BLaER1 treated with 17β-estradiol and CSF1 and Interleukin-3, amounts not matched to agents 10 nM and 100 nM (cell line): ENCODE data around the gene INPP4A.
A peak's percentile ranks its signal among the peaks of the same experiment; 100 is the strongest.

Experiments used
- H3K27ac ChIP-seq, 11 experiments: shearing (Covaris generic); formaldehyde crosslinking; 2 replicates each; pipeline ENCODE4 v1.8.1; 2022
- H3K27me3 ChIP-seq, 11 experiments: shearing (Covaris generic); formaldehyde crosslinking; 2 replicates each; pipeline ENCODE4 v1.8.1; 2022
- H3K36me3 ChIP-seq, 11 experiments: shearing (Covaris generic); formaldehyde crosslinking; 2 replicates each; pipeline ENCODE4 v1.8.1; 2022
- H3K4me1 ChIP-seq, 10 experiments: shearing (Covaris generic); formaldehyde crosslinking; 2 replicates each; pipeline ENCODE4 v1.8.1; 2022
- H3K4me2 ChIP-seq, 11 experiments: shearing (Covaris generic); formaldehyde crosslinking; 2 replicates each; pipeline ENCODE4 v1.8.1; 2022
- H3K4me3 ChIP-seq, 10 experiments: shearing (Covaris generic); formaldehyde crosslinking; 2 replicates each; pipeline ENCODE4 v1.8.1; 2022
- H3K9ac ChIP-seq, 11 experiments: shearing (Covaris generic); formaldehyde crosslinking; 2 replicates each; pipeline ENCODE4 v1.8.1; 2022
- H3K9me3 ChIP-seq, 11 experiments: shearing (Covaris generic); formaldehyde crosslinking; replicated peaks in 1 of 11; 2 replicates each; pipeline ENCODE4 v1.8.1; 2022
- H4K20me1 ChIP-seq, 11 experiments: shearing (Covaris generic); formaldehyde crosslinking; 2 replicates each; pipeline ENCODE4 v1.8.1; 2022
- Cebpa-rat ChIP-seq, 11 experiments: shearing (Covaris generic); IDR thresholded peaks; 2 replicates each; pipeline ENCODE4 v1.8.1; 2022

Gene INPP4A

GRCh38 chr2:98632351-98632750 lies 187.7 kb downstream of the INPP4A start:
- Histone ChIP-seq H3K9me3 (peaks cover 0 to 8% (median 0%) of the 10 kb centered on the region in 11 experiments; a peak in 1 of 22 replicates), H3K4me1 (peaks cover 0 to 7% (median 0%) of the 10 kb centered on the region in 10 experiments; a peak in 2 of 20 replicates), H4K20me1 (peaks cover 0 to 63% (median 0%) of the 10 kb centered on the region in 11 experiments; a peak in 3 of 22 replicates), H3K36me3 (peaks cover 0 to 99% (median 48%) of the 10 kb centered on the region in 11 experiments; a peak in 18 of 22 replicates), H3K4me3 (no peak overlapping the region), H3K4me2 (no peak overlapping the region), H3K27ac (no peak overlapping the region), H3K9ac (no peak overlapping the region), H3K27me3 (no peaks in the 10 kb centered on the region)
- TF ChIP-seq Cebpa-rat (IDR thresholded peaks at IDR 0.05) = no peak

- Histone ChIP-seq H3K27ac (no peak overlapping the region), H3K27me3 (no peaks in the 10 kb centered on the region), H3K9ac (no peak overlapping the region), H3K4me2 (no peak overlapping the region), H4K20me1 (peaks cover 0 to 75% (median 0%) of the 10 kb centered on the region in 11 experiments; a peak in 3 of 22 replicates), H3K36me3 (peaks cover 7 to 100% (median 58%) of the 10 kb centered on the region in 11 experiments; a peak in 18 of 22 replicates), H3K9me3 (0 out of 22 replicates have a peak, but pooled peaks cover 0 to 8% (median 0%) of the 10 kb centered on the region in 11 experiments), H3K4me1 (peaks cover 0 to 4% (median 0%) of the 10 kb centered on the region in 10 experiments; a peak in 1 of 20 replicates), H3K4me3 (no peak overlapping the region)
- no peak for TF ChIP-seq Cebpa-rat (IDR thresholded peaks at IDR 0.05)
These were observed 189.9 kb downstream of the INPP4A start for GRCh38 chr2:98634406-98635092.

GRCh38 chr2:98637401-98638147 lies 192.9 kb downstream of the INPP4A start:
- H3K27me3 ChIP-seq = no peaks in the 10 kb centered on the region
- H3K4me2 ChIP-seq = 0 out of 22 replicates have a peak overlapping the region, but pooled peaks of 1 of the 11 experiments have one; percentile 4
- peaks cover 5 to 99% (median 56%) of the 10 kb centered on the region in 11 experiments; a peak in 18 of 22 replicates for H3K36me3 ChIP-seq
- H3K9ac ChIP-seq = no peak overlapping the region
- peaks cover 0 to 77% (median 0%) of the 10 kb centered on the region in 11 experiments; a peak in 3 of 22 replicates for H4K20me1 ChIP-seq
- H3K9me3 ChIP-seq = peaks cover 0 to 4% (median 0%) of the 10 kb centered on the region in 11 experiments; a peak in 1 of 22 replicates
- no peak overlapping the region for H3K27ac ChIP-seq
- H3K4me3 ChIP-seq = no peak overlapping the region
- H3K4me1 ChIP-seq = peaks cover 0 to 4% (median 0%) of the 10 kb centered on the region in 10 experiments; a peak in 1 of 20 replicates
- TF ChIP-seq Cebpa-rat (IDR thresholded peaks at IDR 0.05) = no peak

- TF ChIP-seq Cebpa-rat (IDR thresholded peaks at IDR 0.05) = no peak
- Histone ChIP-seq H3K9me3 (peaks cover 0 to 4% (median 0%) of the 10 kb centered on the region in 11 experiments; a peak in 1 of 22 replicates), H3K36me3 (peaks cover 0 to 100% (median 45%) of the 10 kb centered on the region in 11 experiments; a peak in 17 of 22 replicates), H3K4me2 (no peak overlapping the region), H3K4me1 (peaks cover 0 to 6% (median 4%) of the 10 kb centered on the region in 10 experiments; a peak in 12 of 20 replicates), H4K20me1 (peaks cover 0 to 94% (median 0%) of the 10 kb centered on the region in 11 experiments; a peak in 3 of 22 replicates), H3K27me3 (no peaks in the 10 kb centered on the region), H3K27ac (no peak overlapping the region), H3K9ac (no peak overlapping the region), H3K4me3 (no peak overlapping the region)
These were observed 198.9 kb downstream of the INPP4A start for GRCh38 chr2:98643496-98644100.
